NCI-H82 (cell line): ENCODE measurements around the gene THSD7B.
"Not testable (repeated sequence)": the region's sequence is repeated elsewhere in the genome, so short reads cannot be mapped to it uniquely, and the experiment has no call there.

ENCODE experiments used
- DNase-seq: peaks from one replicate; lab custom pipeline; 2025; lab: John Stamatoyannopoulos, UW

THSD7B gene

DNA sequence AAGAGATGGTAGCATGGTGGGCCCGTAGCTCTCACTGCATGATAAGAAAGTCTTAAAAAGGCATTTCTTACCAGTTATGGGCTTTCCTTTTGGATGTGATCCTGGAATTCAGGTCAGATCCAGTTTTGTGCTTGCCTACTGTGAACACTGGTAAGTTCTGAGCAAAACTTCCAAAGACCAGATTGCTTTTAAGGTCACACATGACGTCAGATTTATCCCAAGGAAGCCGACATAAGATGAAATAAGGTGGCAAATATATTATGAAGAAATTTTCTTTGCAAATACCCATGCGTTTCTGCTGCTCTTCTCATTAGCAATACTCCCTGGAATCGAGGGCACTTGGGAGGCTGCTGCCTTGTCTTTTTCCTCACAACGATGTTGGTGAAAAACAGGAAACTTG is 782.5 kb downstream of the THSD7B start:
- no peak for DNase-seq

- DNase-seq = no peak
These were observed 801.0 kb downstream of the THSD7B start for GRCh38 chr2:137566387-137566786.

GRCh38 chr2:137570484-137570883 is 805.1 kb downstream of the THSD7B start:
- no peak for DNase-seq

- DNase-seq = not testable (repeated sequence)
These were observed 822.5 kb downstream of the THSD7B start for GRCh38 chr2:137587834-137588233.

GRCh38 chr2:137588578-137588977 is 823.2 kb downstream of the THSD7B start:
- not testable (repeated sequence) for DNase-seq

- DNase-seq = no peak
These were observed 824.8 kb downstream of the THSD7B start for GRCh38 chr2:137590102-137590501.

GRCh38 chr2:137607722-137608318 is 842.5 kb downstream of the THSD7B start:
- no peak for DNase-seq

DNA sequence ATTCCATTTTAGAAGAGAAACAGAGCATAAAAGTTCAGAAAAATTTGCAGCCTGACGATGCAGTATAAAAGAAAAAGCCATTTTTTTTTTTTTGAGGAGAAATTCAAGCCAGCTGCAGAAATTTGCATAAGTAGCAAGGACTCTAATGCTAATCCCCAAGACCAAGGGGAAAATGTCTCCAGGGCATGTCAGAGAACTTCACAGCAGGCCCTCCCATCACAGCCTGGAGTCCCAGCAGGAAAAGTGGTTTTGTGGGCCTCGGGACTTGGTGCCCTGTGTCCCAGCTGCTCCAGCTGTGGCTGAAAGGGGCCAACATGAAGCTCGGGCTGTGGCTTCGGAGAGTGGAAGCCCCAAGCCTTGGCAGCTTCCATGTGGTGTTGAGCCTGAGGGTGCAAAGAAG is 873.6 kb downstream of the THSD7B start:
- no peak for DNase-seq

DNA sequence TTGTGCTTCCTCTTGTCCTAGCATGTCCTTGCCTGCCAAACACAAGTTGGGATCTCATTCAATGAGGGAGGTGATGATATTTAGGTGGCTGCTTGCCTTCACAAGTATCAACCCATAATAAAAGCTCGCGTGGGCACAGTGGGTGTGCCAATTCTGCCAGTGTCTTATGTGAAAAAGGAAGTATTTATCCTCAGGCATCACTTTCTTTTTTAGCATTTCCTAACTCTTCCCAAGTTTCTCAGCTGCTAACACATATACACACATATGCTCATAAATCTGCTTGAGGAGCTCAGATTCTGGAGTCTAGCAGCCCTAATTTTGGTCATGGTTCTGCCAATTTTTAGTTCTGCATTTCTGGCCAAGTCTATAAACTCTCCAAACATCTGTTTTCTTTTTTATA is 879.4 kb downstream of the THSD7B start:
- DNase-seq = no peak

- no peak for DNase-seq
These were observed 888.7 kb downstream of the THSD7B start for GRCh38 chr2:137654046-137654445.

- DNase-seq = no peak
These were observed 890.5 kb downstream of the THSD7B start for GRCh38 chr2:137655814-137656213.

DNA sequence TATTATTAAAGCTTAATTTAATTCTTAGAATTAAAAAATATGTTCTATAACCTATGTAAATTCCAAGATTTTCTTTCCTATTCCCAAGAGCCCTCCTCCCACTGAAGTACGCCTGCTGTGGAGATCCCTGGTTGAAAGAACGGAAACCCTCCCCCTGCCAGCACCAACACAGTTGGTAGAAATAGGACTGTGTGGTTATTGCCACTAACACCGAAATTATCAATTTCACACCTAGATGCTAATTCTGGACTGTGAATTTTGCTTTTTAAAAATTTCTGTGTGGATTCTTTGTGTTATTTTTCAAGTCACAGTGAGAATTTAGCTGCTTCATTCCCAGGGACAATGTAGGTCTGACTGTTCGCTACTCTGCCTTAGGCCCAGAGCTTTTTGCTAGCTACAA is 893.1 kb downstream of the THSD7B start:
- DNase-seq = no peak

GRCh38 chr2:137659616-137660015 is 894.3 kb downstream of the THSD7B start:
- DNase-seq = peak; percentile 34

DNA sequence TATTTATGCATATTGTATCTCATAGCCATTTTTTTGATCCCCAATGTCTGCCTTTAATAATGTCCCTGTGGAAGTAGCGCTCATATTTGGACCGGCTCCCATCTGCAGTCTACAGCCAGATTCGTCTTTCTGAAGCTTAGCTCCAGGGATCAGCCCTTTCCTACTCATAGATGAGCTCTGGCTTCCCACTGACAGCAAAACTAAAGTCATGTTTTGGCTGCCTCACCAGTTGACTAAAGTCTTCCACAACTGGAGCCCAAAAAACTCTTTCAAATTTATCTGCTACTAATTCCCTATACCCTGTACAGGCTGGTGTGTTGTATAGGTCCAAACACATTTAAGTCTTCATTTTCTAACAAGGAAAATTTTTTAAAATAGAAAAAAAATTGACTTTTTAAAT is 904.8 kb downstream of the THSD7B start:
- DNase-seq = no peak

- DNase-seq = no peak
These were observed 907.7 kb downstream of the THSD7B start for GRCh38 chr2:137672989-137673552.

- DNase-seq = no peak
These were observed 909.6 kb downstream of the THSD7B start for GRCh38 chr2:137674991-137675390.

GRCh38 chr2:137675584-137676327 is 910.4 kb downstream of the THSD7B start:
- DNase-seq = peak; percentile 19

- no peak for DNase-seq
These were observed 911.0 kb downstream of the THSD7B start for GRCh38 chr2:137676346-137676745.

- peak; percentile 30 for DNase-seq
These were observed 912.1 kb downstream of the THSD7B start for GRCh38 chr2:137677466-137677865.

GRCh38 chr2:137689549-137689948 is 924.2 kb downstream of the THSD7B start:
- DNase-seq = no peak

- no peak for DNase-seq
These were observed 928.2 kb downstream of the THSD7B start for GRCh38 chr2:137693534-137693933.

DNA sequence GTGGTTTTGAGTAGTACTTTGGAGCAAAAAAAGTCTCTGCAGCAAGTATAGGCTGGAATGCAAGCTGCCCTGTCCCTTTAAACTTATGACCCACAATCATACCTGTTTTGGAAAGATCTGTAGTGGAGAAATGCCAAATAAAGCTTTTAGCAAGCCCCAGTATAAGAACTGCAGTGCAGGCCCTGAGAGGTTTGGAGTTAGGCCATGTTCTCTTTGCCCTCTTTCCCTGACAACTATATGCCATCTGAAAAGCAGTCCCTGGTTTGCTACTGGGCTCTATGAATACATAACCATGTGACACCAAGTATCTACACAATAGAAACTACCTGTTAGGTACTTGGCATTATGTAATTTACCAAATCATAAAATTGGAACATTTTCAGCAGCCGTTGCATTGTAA is 931.6 kb downstream of the THSD7B start:
- DNase-seq = no peak

GRCh38 chr2:137700250-137700649 is 934.9 kb downstream of the THSD7B start:
- not testable (repeated sequence) for DNase-seq
